ENCODE data around the gene MACROH2A1. TPM values are rescaled to one million over a fixed set of nuclear protein-coding genes. Genes with fewer than 3 reads are reported as not detected.

MACROH2A1 gene
- polyA plus RNA-seq, 1 of the 3 experiments (the other 2 are of a cell fraction) = 165 TPM

DNA sequence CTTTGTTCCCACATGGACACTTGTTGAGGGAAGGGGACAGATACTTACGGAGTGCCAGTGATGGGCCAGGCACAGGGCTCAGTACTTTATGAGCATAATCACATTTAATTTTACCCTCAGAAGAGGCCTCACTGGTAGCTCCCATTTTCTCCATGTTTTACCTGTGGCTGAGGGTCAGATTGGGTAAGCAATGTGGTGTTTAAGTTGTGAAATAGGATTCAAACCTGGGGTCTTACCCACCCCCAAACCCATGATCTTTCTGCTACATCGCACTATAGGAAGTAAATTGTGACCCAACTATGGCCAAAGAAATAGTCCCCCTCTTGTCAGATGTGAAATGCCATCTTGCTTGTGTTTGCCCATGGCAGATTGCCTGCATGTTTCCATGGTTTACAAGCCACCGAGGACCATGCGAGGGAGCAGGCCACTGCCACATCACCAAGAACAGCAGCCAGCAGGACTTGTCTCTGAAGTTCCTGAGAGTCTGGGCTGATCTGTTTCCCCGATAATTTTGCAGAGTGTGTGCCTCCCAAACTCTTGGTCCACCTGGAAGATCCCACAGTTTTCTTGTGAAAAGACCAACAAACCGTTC lies 95.4 kb downstream of the MACROH2A1 start:
- no peak overlapping the region for H2AFZ ChIP-seq (ENCODE audit: low read depth)
- ChIA-PET POLR2A (no interaction called here), CTCF (interaction anchor here (1.1 kb wide), 1 partner anchor 112 kb away, joined by 3 read pairs; no protein-coding TSS in a partner anchor)

More for the DNA sequence above, 95.4 kb downstream of the MACROH2A1 start:
- Histone ChIP-seq H3K4me1 (ENCODE audit: control insufficient read depth in 1 of 2, insufficient read depth in 2 of 2, low read depth in 1 of 2, low read length in 1 of 2) (no peaks in the 10 kb centered on the region; a peak in 1 of 4 replicates), H3K9ac (no peak overlapping the region), H3K27ac (ENCODE audit: low read depth in 2 of 2, low read length in 1 of 2) (no peak overlapping the region), H3K79me2 (ENCODE audit: insufficient read depth) (no peaks in the 10 kb centered on the region), H3K4me3 (ENCODE audit: low read depth in 2 of 2, low read length in 1 of 2) (no peak overlapping the region), H3K9me3 (no peaks in the 10 kb centered on the region), H3K4me2 (no peak overlapping the region), H3K27me3 (ENCODE audit: insufficient read depth) (no peaks in the 10 kb centered on the region), H4K20me1 (ENCODE audit: insufficient read depth) (no peaks in the 10 kb centered on the region), H3F3A (replicated peaks; ENCODE audit: insufficient read depth) (no peaks in the 10 kb centered on the region), H3K36me3 (replicated peaks in 1 of 2; ENCODE audit: control insufficient read depth in 1 of 2, insufficient read depth in 2 of 2, low read length in 1 of 2) (no peaks in the 10 kb centered on the region), H3K9me2 (no peaks in the 10 kb centered on the region)
- TF ChIP-seq RXRA (IDR thresholded peaks at IDR 0.05; ENCODE audit: borderline replicate concordance, low read depth) = no peak
- TF ChIP-seq, protein P1, sequence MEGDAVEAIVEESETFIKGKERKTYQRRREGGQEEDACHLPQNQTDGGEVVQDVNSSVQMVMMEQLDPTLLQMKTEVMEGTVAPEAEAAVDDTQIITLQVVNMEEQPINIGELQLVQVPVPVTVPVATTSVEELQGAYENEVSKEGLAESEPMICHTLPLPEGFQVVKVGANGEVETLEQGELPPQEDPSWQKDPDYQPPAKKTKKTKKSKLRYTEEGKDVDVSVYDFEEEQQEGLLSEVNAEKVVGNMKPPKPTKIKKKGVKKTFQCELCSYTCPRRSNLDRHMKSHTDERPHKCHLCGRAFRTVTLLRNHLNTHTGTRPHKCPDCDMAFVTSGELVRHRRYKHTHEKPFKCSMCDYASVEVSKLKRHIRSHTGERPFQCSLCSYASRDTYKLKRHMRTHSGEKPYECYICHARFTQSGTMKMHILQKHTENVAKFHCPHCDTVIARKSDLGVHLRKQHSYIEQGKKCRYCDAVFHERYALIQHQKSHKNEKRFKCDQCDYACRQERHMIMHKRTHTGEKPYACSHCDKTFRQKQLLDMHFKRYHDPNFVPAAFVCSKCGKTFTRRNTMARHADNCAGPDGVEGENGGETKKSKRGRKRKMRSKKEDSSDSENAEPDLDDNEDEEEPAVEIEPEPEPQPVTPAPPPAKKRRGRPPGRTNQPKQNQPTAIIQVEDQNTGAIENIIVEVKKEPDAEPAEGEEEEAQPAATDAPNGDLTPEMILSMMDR (IDR thresholded peaks at IDR 0.05) = no peak
- TF ChIP-seq TEAD4 (IDR thresholded peaks at IDR 0.05; ENCODE audit: borderline replicate concordance, insufficient read depth) = no peak
- TF ChIP-seq, protein P2, sequence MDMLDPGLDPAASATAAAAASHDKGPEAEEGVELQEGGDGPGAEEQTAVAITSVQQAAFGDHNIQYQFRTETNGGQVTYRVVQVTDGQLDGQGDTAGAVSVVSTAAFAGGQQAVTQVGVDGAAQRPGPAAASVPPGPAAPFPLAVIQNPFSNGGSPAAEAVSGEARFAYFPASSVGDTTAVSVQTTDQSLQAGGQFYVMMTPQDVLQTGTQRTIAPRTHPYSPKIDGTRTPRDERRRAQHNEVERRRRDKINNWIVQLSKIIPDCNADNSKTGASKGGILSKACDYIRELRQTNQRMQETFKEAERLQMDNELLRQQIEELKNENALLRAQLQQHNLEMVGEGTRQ (IDR thresholded peaks at IDR 0.05; ENCODE audit: borderline replicate concordance, low read depth, low read length) = no peak
- TF ChIP-seq EP300 (IDR thresholded peaks at IDR 0.05; ENCODE audit: borderline replicate concordance in 1 of 2, low read depth in 1 of 2, low read length in 1 of 2) = no peak
- no peak for TF ChIP-seq RAD21 (IDR thresholded peaks at IDR 0.05; ENCODE audit: low read length)
- TF ChIP-seq YY1 (IDR thresholded peaks at IDR 0.05; ENCODE audit: low read depth) = no peak
- TF ChIP-seq MEF2A (IDR thresholded peaks at IDR 0.05; ENCODE audit: borderline replicate concordance, low read depth) = no peak
- TF ChIP-seq, protein P3, sequence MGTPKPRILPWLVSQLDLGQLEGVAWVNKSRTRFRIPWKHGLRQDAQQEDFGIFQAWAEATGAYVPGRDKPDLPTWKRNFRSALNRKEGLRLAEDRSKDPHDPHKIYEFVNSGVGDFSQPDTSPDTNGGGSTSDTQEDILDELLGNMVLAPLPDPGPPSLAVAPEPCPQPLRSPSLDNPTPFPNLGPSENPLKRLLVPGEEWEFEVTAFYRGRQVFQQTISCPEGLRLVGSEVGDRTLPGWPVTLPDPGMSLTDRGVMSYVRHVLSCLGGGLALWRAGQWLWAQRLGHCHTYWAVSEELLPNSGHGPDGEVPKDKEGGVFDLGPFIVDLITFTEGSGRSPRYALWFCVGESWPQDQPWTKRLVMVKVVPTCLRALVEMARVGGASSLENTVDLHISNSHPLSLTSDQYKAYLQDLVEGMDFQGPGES (IDR thresholded peaks at IDR 0.05; ENCODE audit: low read depth, low read length) = no peak
- TF ChIP-seq TAF1 (IDR thresholded peaks at IDR 0.05; ENCODE audit: borderline replicate concordance, low read depth, low read length) = no peak
- no peak for TF ChIP-seq MXI1 (IDR thresholded peaks at IDR 0.05; ENCODE audit: low read depth, low read length)
- no peak for TF ChIP-seq GATA2 (CRISPR knock-in tag; IDR thresholded peaks at IDR 0.05)
- no peak for TF ChIP-seq NFIC (IDR thresholded peaks at IDR 0.05; ENCODE audit: borderline replicate concordance)
- TF ChIP-seq FOXM1 (IDR thresholded peaks at IDR 0.05; ENCODE audit: low read depth) = no peak
- TF ChIP-seq RFX5 (IDR thresholded peaks at IDR 0.05; ENCODE audit: low read length) = no peak
- TF ChIP-seq FOXJ3 (CRISPR knock-in tag; IDR thresholded peaks at IDR 0.05) = no peak
- no peak for TF ChIP-seq SMC3 (IDR thresholded peaks at IDR 0.05; ENCODE audit: low read depth, low read length)
- no peak for TF ChIP-seq NRF1 (IDR thresholded peaks at IDR 0.05; ENCODE audit: low read depth, low read length)
- DNase-seq = no peak
- WGBS (ENCODE audit: low lambda C conversion rate) = 87% methylated on average over 6 of the region's 6 CpGs

All from SK-N-SH (cell line).